Activated CD4-positive, alpha-beta T cell treated with anti-CD3 and anti-CD28 coated beads, Interleukin-10, Interleukin-2, amounts not matched to agents 100 ng/mL and 50 ng/mL, durations not matched to agents 16 hours and 8 hours (primary cell): ENCODE measurements around the gene EFHC1.
A peak's percentile ranks its signal among the peaks of the same experiment; 100 is the strongest.
"Not testable (repeated sequence)": the region's sequence is repeated elsewhere in the genome, so short reads cannot be mapped to it uniquely, and the experiment has no call there.

Experiments used
- DNase-seq: peaks from one replicate; pipeline ENCODE4 v3.0.0-alpha.2; 2020

The EFHC1 gene, protein sequence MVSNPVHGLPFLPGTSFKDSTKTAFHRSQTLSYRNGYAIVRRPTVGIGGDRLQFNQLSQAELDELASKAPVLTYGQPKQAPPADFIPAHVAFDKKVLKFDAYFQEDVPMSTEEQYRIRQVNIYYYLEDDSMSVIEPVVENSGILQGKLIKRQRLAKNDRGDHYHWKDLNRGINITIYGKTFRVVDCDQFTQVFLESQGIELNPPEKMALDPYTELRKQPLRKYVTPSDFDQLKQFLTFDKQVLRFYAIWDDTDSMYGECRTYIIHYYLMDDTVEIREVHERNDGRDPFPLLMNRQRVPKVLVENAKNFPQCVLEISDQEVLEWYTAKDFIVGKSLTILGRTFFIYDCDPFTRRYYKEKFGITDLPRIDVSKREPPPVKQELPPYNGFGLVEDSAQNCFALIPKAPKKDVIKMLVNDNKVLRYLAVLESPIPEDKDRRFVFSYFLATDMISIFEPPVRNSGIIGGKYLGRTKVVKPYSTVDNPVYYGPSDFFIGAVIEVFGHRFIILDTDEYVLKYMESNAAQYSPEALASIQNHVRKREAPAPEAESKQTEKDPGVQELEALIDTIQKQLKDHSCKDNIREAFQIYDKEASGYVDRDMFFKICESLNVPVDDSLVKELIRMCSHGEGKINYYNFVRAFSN

GRCh38 chr6:52419809-52420667 lies at the start of gene EFHC1:
Gene EFHC1 (plus strand): TSS chr6:52420342. CDS start chr6:52420411, 69 bp downstream.
- DNase-seq = peak; percentile 99

- no peak for DNase-seq
These were observed 48.4 kb upstream of the EFHC1 start for GRCh38 chr6:52371656-52372191.

DNA sequence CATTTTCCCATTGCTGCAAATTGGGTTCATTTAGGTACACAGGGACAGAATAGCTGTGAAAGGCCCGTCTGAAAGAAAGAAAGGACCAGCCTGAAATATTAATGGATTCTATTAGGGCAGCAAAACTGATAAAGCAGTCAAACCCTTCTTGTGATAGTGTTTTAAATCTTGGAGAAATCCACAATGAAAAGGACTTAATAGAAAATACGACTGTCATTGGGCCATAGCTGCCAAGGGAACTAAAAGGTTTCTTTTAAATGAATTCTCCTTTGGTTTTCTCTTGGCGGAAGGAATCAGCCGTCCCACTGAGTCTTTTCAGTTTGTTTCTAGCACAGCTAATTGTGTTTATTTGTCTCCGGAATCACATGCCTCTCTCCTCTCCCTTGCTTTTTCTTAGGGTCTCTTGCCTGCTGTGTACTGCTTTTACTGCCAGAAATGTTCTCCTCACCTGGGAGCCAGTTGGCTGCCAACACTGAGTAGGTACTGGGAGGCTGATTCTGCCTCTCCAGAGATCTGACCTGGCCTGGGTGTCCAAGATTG lies 46.9 kb upstream of the EFHC1 start:
- DNase-seq = no peak

- no peak for DNase-seq
These were observed 45.9 kb upstream of the EFHC1 start for GRCh38 chr6:52374247-52374646.

DNA sequence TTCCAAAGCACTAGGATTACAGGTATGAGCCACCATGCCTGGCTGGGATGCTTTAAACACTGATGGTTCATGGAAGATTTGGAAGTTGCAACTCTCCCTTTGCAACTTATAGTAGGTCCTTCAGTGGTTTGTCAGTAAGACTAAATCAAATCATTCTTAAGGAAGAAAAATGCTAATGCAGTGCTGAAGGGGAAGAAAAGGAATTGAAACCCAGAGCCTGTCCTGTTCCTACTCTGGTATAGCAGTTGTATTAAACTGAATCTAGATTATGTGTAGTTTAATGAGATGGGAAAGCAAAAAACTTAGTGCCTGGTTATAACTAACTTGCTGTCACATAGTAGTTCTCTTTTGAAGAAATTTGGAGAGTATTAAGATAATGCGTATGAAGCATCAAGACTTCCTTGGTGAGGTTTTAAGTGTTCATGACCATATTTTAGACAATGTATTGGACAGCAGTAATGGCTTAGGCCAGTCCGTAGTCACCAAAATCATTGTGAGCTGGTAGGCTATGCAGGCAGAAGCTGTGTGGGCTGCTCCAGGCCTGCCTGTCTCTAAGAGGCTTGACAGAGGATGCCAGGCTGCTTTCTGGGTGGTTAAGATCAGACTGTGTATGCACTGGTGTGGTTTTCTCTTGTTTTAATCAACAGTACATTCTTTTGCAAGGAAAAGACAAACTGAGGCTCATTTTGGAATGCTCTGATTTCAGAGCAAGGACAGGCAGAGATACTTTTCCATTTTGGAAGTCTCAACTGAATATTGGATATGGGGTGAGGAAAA lies 44.2 kb upstream of the EFHC1 start:
- DNase-seq = no peak

- no peak for DNase-seq
These were observed 43.4 kb upstream of the EFHC1 start for GRCh38 chr6:52376763-52377162.

DNA sequence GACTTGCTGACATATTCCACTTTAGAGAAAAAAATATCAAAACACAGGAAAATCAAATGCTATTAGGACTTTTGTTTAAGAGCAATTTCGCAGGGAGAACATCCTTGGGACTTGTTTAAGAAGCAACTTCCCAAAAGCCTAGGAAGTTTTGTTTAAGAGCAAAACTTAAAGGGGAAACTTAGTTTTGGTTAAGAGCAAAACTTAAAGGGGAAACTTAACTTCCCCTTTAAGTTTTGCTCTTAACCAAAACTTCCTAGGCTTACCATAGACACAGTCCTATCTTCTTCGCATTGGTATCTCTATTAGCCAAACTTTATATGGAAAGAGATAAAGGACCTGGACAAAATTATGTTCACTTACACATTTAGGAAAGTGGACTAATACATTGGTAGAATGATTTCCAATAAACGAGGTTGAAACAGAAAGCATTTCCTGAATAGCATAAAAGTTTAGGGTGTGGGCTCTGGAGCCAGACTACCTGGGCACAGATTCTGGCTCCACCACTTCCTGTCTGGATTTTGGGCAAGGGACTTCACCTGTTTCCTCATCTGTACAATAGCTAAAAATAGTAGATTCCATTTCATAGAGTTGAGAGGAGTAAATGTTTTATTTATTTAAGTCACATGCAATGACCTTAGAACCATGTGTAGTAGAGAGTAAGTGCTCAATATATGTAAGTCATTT lies 42.5 kb upstream of the EFHC1 start:
- DNase-seq = no peak

GRCh38 chr6:52381249-52381648 lies 38.9 kb upstream of the EFHC1 start:
- peak; percentile 65 for DNase-seq

DNA sequence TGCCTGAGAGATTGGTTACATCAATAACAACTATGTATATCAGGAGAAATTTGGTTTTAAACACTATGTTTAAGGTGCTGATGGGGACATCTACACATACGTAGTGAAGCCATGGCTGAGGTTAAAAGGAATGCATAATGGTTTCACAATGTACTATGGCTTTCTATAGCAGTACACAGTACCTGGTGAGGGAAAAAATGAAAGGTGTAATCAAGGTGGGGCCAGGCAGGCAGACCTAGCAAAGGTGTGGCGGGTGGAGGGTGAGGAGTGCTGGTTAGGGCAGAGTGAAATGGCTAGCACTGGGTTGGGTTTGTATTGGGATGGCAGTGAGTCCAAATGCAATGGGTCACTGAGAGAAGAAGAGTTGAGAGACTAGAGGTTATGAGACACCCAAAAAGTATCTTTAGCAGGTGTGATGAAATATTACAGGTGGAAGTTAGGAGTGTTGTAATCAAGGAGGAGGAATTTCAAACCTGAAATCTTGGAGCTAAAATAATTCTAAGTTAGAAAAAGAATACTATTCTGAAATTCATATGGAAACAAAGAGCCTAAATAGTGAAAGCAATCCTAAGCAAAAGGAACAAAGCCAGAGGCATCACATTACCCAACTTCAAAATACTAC lies 35.9 kb upstream of the EFHC1 start:
- DNase-seq = no peak

DNA sequence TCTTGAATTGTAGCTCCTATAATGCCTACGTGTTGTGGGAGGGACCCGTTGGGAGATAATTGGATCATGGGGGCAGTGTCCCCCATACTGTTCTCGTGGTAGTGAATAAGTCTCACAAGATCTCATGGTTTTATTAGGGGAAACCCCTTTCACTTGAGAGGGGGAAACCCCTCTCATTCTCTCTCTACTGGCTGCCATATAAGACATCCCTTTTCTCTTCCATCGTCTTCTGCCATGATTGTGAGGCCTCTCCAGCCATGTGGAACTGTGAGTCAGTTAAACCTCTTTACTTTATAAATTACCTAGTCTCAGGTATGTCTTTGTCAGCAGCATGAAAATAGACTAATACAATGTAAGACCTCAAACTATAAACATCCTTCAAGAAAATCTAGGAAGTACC lies 35.1 kb upstream of the EFHC1 start:
- DNase-seq = no peak

- DNase-seq = not testable (repeated sequence)
These were observed 32.0 kb upstream of the EFHC1 start for GRCh38 chr6:52388119-52388518.

DNA sequence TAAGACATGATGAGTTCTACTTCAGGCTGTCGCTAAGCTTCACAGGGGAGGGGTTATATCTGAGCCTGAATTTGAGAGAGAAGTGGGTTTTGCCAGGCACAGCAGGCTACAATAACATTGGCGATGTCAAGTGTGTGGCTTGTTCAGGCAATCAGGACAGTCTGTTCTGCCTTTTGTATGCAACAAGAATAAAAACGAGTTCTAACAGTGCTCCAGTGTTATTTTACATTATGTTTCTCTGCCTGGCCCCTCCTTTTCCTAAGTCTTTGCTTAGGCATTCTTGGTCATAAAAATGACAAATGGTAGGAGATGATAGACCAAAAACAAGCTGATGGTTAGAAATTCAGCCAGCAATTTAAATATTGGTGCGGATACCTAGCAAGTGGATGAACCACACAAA lies 31.4 kb upstream of the EFHC1 start:
- no peak for DNase-seq

GRCh38 chr6:52389264-52389625 lies 30.9 kb upstream of the EFHC1 start:
- DNase-seq = peak; percentile 40

DNA sequence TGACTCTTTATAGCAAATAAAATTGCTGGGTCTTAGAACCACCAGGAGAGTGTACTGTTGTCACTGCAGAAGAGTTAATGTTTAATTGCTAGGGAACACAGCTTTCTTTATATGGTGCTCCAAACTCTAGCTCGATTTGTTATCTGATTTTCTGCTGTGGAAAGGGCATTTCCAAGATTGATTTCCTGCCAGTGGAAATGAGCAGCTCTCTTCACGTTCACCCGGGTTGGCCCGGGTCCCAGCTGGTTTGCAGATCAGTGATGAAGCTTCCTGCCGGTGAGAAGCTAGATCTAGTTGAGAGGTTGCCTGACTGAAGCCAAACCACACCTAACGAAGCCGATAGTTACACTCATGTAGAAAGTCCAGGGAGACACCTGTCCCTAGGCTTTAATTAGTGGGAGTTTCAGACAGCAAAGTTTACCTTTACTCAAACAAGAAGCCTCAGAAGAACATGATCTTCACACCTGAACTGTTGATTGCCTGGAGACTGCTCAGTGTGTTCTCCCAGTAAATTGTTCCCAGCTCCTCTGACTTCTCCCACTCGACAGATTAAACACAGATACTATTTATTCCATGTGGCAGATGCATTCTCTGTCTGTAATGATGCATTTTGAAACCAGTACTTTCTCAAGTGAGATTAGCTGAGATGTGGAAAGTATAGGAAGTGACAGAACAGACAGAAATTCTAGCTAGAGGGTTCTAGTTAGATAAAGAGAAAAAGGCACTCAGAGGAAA lies 30.3 kb upstream of the EFHC1 start:
- DNase-seq = peak; percentile 89

DNA sequence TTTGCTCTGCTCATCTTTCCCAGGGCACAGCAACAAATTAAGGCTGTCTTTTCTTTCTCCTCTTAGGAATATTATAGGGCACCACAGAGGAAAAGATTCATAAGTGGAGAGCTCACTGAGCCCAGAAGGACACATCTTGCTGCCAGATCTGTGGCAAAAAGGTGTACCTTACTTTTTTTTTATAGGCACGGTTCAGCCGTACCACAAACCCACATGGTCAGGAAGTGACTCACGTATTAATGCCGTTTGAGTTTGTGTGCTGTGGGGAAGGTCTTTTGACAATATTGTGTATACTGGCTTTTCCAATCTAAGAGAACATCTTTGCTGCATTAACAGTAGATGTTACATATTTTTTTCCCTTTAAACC lies 29.8 kb upstream of the EFHC1 start:
- DNase-seq = peak; percentile 86

- DNase-seq = no peak
These were observed 28.5 kb upstream of the EFHC1 start for GRCh38 chr6:52391599-52391998.

GRCh38 chr6:52392944-52393343 lies 27.2 kb upstream of the EFHC1 start:
- DNase-seq = peak; percentile 76

- DNase-seq = no peak
These were observed 26.4 kb upstream of the EFHC1 start for GRCh38 chr6:52393780-52394179.

- DNase-seq = peak; percentile 71
These were observed 25.9 kb upstream of the EFHC1 start for GRCh38 chr6:52394251-52394666.

DNA sequence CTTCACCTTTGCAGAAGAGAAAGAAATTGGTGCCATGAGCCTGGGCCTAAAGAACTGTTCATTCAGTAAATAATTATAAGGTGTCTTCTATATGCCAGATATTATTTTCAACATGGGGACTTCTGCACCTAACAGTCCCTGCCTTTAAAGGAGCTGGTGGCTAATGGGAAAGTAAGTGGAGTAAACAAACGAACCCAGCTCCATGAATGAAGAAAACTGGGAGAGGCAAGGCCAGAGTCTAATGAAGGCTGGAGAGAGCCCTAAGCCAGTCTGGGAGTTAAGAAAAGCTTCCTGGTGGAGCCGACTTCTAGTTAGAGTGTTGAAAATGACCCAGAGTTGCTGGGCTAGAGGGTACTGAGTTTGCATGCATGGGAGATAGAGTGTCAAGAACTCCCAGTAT lies 24.2 kb upstream of the EFHC1 start:
- DNase-seq = no peak
